HG02938 (cell line): ENCODE measurements around the gene ATP11A.

Experiments used
- ATAC-seq: cut with Tn5 transposase; IDR thresholded peaks from one replicate; pipeline ENCODE4 v1.9.1; 2021; ENCODE audit warnings: mild to moderate bottlenecking, moderate library complexity; ENCODE audit not compliant: unreplicated experiment

The ATP11A gene

DNA sequence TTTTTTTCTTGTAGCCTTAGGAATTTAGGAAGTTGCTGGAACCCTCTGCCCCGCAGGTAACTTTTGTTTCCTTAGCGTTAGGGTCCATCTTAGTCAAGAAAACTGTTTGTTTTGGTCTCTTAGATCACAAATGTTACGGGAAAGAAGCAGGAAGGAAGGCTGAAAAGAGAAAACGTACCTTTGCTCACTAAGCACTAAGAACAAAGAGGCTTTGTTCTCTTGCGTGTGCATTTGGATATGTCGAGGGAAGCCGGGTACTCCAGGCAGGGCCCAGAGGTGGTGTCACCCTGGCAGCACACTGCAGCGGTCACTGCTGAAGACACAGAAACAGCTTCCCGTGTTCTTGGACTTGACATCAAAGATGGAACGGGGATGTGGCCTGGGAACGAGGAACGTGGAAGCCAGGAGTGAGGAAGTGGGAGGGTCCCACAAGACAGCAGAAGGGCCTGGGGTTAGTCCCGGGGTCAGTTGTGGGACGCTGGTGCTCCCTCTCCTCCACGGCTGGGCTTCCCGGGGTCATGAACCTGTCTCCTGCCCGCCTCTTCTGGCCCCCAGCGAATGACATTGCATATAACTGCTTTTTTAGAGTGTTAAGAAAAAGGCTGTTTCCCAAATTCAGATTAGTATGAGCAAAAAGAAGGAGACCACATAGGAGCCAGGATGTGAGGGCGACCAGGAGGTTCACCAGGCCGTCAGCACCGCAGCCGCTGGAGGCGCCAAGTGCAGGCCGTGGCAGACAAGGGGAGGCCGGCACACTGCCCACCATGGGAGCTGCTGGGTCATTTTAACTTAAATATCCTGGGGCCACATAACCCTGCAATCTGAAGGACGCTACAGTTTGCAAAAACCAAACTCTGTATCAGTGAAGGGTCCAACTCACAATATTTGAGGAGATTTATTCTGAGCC, 31.6 kb downstream of the ATP11A start:
- no peak for ATAC-seq

DNA sequence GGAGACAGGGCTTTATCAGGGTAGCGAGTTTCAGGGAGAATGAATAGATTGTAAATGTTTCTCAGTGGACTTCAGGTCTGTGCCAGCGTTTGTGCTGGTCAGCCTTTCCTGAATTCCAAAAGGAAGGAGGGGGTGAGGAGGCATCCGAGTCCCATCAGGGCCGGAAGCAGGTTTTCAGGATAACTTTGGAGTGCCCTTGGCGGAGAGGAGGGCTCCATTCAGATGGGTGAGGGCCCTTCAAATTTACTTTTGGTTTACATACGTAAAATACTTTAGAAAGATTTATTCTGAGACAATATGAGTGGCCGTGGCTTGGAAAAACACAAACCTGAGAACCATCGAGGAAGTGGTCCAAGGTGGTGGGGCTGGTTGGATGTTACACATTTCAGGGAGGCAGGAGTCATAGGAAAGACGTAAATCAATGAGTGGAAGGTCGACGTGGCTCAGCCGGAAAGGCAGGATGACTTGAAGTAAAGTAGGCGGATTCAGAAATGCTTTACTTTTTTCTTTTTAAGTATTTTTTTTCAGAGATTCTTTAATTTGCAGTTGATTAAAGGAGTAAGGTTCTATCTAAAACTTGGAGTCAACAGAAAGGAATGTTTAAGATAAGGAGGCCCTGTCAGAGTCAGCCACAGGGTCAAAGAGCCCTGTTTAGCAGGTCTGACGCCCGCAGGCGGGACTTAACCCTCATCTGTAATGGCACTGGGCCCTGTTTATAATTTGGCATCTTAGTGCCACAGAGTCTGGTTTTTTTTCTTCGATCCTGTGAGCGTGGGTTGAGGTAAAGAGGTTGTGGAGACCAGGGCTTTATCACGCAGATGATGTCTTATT, 32.8 kb downstream of the ATP11A start:
- ATAC-seq = no peak

DNA sequence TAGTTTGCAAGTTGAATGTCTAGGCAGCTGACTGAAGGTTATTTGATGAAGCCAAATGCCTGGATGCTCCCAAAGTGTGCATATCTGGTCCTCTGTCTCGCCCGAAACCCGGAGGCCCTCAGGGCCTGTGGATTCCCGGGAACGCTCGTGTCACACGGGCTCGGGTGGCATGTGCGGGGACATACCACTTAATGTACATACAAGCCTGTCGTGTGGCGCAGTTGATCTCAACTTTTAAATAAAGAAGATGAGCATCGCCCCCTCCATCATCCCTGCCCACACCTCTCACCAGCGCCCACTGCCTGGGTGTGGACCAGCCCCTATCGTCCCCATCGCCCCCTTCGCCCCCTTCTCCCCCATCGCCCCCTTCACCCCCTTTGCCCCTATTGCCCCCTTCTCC, 33.9 kb downstream of the ATP11A start:
- no peak for ATAC-seq

DNA sequence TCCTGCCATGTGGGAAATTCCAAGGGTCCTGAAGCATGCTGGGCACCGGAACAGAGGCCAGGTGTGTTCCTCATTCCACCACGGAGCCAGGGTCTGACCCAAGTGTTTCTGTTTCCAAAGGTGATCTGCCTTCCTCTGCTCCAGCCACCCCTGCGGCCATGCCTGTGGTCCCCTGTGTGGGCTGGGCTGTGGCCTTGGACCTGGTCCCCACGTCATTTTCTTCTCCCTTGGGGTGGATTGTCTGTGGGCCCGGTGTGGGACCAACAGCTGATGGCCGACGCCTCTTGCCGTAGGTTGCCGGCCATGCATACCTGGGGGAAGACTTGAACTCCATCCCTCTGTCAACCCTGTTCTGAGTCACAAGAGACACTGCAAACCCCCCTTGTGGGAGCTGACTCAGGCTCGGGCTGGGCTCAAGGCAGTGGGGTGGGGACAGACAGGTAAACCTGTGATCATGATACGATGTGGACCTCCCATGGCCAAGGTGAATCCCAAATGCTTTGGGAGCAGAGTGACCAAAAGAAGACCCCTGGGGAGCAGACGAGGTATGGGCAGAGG, 35.0 kb downstream of the ATP11A start:
- no peak for ATAC-seq

DNA sequence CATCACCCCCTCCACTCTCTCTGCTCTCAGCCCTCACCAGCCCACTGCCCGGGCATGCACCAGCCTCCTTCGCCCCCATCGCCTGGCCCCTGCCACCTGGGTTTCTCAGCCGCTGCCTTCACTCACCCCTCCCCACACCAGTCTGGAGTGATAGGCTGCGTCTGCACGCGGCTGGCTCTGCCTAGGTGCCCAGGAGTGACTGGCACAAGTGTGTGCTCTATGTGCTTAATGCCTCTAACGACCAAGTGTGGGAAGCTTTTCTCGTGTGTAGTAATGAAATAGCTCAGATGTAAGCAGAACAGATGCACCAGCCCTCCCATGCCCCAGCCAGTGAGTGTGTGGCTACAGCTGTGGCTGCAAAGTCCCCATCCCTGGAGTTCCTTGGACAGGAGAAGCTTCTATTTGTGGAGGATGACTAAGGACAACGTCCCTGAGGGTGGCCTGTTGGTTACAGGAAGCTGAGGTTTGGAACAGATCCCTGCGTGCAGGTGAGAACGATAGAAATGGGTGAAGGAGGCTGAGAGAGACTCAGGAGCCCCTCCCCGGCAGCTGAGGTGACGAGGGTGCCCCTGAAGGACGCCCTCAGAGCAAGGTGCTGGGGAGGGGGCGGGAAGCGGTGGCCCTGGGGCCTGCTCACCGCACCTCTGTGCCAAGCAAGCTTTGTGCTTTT, 35.6 kb downstream of the ATP11A start:
- no peak for ATAC-seq

DNA sequence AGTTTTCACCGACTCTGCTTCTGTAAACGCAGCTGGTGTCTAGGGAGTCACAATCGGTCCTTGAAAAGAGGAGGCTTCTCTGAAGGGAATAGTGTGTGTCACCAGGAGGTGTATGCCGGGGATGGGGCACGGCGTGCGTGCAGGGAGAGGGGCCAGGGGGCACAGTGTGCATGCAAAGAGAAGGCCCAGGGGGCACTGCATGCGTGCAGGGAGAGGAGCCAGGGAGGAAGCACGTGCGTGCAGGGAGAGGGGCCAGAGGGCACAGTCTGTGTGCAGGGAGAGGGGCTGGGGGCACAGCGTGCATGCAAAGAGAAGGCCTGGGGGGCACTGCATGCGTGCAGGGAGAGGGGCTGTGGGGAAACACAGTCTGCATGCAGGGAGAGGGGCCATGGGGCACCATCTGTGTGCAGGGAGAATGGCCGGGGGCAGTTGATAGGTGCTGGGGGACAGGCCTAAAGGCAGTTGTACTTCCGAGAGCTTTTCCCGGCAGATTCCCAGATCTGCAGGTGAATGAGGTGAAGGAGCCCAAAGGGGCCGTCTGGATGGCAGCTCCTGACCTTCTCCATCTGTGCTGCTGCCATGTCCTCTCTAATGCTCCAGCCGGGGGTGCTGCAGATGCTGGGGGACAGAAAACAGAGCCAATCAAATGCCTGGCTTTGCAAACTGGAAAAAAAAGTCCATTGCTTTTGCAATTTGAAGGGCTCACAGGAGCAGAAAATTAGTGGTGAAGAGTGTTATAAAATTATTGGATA, 36.4 kb downstream of the ATP11A start:
- no peak for ATAC-seq

DNA sequence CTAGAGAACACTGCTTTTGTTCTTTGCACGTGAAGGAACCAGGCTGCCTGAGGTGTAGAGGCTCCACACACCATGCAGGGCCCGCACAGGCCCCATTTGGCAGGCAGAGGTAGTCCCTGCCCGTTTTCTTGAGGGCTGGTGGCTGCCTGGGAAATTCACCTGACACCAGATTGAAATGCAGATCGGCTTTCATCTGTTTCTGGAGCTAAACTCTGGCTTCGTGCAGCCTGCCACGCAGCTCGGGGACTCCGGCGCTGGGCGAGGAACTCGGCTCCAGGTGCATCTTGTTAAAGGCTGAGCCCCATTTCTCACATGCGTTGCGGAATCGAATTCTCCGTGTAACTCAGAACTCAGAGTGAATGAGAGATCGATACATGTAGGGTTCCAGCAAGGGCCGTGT, 37.7 kb downstream of the ATP11A start:
- ATAC-seq = no peak

DNA sequence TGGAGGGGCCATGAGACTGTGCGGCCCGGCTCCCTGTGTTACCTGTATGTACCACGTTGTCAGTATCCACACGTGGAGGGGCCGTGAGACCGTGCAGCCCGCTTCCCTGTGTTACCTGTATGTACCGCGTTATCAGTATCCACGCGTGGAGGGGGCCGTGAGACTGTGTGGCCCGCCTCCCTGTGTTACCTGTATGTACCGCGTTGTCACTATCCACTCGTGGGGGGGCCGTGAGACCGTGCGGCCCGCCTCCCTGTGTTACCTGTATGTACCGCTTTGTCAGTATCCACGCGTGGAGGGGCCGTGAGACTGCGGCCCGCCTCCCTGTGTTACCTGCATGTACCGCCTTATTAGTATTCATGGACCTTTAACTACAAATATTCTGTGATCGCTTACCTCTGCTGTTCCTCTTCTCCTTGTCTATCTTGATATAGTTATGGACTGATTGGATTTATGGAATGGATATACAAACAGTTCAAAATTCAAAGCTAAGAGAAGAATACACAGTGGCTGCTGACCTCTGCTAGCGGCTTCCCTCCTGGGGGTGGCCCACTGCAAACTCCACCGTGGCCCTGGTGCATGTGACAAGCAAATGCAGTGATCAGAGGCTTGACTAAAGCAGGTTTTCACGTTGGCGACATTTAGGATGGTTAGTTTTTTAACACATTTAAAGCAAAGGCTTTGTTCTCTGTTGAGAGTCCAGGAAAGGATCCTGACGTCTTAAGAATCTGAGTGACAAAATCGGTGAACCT, 38.7 kb downstream of the ATP11A start:
- ATAC-seq = no peak

DNA sequence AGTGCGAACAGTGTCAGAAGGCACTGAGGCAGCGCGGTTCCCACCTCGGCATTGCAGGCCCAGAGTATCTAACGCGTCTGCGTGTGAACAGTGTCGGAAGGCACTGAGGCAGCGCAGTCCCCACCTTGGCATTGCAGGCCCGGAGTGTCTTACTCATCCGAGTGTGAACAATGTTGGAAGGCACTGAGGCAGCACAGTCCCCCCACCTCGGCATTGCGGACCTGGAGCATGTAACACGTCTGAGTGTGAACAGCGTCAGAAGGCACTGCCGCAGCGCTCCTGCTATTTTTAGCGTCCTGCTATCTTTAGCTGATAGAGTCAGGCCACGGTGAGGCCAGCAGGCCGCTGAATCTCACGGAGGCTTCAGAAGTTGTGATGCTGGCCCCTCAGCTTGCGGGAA, 39.6 kb downstream of the ATP11A start:
- no peak for ATAC-seq

DNA sequence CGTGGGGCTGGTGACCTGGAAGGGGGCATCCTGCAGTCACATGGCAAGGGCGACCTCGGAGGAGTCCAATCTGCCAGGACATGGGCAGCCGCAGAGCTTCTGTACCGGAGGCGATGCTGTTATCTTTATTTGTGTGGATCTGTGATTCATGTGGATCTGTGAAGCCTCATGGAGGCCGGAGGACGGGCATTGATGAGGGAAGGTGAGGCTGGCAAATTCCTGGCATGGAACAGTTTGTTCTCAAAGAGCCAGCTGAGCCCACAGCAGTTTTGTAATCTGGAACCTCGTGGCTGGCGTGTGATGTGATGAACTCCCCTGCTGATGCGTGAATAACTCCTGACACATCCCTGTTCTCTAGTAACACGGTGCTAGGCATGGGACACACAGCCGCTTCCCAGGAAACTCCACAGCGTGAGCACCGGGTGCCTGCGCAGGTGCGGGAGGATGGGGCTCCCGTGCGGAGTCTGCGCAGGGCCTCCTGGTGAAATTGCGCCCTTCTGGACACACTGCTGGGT, 40.4 kb downstream of the ATP11A start:
- no peak for ATAC-seq

DNA sequence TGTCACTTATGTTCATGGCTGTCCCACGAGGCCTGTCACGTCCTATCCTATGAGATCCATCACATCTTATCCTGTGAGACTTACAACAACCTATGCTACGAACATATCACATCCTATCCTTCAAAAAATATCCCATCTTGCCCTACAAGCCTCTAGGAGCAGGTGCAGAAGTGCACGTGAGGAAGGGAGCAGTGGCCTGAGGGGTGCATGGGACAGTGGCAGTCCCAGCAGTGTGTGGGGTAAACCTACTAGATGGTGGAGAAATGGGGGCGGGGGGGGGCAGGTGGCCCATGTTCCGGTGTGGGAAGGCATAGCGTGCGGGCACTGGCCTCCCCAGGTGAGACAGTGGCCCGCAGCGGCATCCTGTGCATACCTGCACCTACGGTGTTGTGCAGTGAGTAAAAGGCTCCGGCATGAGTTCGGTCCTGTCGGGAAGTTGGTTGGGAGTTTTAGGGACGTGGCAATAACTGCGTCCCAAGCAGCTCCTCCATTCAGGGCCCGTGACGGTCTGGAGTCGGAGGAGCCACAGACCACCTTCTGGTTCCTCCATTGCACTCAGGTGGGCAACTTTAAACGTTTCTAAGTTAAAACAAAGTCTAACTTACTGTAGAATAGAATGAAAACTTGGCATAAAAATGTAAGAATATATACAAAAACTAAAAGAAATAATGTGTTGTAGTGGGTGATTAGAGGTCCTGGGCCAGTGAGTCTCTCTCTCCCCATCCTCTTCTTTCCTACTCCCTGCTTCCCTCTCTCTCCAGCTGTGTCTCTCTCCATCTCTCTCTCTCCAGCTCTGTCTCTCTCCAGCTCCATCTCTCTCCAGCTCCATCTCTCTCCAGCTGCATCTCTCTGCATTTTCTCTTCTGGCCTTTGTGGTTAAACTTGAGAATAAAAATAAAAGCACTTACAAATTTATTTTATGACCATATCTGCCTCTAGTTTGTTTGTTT, 42.1 kb downstream of the ATP11A start:
- ATAC-seq = no peak

DNA sequence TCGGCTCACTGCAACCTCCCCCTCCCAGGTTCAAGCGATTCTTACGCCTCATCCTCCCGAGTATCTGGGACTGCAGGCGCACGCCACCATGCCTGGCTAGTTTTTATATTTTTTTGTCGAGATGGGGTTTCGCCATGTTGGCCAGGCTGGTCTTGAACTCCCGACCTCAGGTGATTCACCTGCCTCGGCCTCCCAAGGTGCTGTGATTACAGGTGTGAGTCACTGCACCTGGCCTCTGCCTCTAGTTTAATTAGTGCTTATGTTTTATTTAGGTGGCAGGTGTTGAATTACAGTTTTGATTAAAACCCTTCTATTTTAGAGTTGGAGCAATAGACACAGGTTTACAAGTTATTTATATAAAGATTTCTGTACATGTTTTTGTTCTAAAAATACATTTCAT, 42.8 kb downstream of the ATP11A start:
- ATAC-seq = no peak

DNA sequence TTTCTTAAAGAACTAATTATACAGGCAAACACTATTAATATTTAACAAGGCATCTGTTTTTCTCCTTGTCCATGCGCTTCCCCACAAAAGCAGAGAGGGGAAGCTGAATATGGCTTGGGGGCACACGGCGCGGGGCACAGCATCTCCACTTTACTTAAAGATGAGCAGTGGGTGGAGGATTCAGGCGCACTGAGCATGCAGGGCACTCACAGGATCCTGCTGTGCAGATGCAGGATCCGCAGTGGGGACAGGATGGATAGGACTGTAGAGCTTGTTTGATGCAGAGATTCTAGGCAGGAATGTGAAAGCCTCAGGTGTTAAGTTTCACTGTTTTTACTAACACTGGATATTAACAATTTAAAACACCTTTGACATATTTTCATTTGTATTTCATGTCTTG, 43.3 kb downstream of the ATP11A start:
- ATAC-seq = no peak

DNA sequence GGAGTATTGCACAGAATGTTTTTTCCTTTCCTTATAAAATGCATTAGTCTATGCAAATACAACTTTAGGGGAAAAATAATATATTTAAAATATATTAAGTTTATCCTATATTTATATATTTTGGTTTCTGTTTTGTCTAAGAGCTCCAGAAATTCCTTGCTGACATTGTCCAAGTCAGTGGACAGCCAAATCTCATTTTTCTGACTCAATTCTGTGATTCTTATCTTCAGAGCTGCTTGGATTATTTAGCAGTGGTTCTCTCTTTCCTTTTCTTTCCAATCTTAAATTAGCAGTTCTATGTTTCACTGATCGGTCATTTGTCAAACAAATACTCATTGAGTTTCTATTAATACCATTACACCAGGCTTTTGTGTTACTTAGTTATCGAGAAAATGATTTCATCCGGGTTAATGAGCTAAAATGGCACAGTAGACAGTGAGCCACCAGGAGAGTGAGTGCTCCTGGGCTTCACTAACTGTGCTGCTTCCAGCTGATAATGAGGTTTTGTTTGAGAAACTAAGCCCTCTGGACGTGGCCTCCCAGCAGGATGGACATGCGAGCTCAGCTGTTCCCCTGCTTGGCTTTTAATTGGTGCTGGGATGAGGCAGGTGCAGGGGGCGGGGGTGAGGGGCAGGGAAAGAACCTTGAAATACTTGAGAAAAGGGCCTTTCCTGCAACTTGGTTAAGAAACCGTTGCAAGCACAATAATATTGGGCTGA, 44.0 kb downstream of the ATP11A start:
- no peak for ATAC-seq

DNA sequence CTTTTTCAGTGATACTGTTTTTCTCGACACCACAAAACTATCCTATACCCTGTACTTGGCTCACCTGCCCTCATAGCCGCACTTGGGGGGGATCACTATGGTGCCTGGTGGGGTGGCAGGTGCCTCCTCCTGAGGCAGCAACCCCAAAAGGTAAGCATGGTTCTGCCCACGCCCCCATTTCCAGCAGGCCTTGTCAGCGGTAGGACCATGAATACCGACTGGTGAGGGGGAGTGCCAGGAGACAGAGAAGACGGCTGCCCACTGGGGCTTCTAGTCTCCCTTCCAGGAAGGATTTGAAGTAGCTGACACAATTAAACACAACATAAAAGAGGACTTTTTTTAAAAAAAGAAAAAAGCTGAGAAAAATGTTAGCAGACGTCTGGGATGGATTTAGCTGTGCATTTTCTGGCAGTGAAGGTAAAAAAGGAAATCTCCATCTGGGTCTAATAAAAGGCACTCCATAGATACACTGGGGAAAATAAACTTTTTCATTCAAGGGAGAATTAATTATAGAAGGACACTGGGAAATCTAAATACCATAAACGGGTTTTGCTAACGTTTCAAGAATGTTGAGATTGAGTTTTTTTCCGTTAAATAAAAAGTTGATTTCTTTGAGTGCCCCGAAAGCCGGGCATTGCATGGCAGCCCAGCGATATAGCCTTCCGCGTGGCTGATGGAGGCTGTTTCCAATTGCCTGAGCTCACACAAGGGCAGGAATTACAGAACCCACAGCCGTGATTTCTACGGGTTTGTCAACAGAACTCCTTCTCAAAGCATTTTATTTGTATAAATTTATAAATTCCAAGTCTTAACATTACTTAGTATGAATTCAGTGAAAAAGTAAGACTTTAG, 45.1 kb downstream of the ATP11A start:
- ATAC-seq = no peak

DNA sequence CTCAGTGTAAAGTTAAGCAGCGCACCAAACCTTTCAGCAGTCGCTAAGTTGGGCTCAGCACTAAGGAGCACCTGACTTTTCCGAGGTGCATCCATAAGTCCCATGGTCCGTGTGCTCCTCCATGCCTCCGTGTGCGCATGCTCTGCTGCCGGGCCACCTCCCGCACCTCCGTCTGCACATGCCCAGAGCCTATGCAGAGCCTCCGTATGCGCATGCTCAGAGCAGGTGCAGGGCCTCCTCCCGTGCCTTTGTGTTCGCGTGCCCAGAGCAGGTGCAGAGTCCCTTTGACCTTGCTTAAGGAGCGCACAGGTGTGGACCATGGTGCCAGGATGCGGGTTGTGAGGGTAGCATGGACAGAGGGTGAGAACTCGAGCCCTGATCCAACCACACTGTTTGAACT, 46.0 kb downstream of the ATP11A start:
- no peak for ATAC-seq

DNA sequence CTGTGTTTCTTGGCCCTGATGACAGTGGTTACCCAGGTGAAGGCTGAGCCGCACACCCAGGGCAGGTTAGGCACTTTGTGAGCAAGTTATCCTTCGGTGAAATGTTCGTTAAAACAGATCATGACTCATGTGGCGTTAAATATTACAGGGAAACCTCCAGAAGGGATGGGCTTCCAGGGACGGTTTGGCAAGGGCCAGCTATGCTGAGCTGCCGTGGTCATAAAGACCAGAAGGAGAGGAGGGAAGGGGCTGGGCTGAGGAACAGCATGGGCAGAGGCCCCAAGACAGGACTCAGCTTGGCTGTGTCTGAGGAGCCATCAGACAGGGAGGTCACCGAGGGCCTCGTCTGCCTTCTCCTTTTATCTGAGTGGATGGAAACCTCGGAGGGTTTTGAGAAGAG, 47.5 kb downstream of the ATP11A start:
- no peak for ATAC-seq
